ENCODE data around the gene CFAP57.

GRCh38 chr1:43267818-43268425 is 95.8 kb downstream of the CFAP57 start:
- TF ChIP-seq CTCF (IDR thresholded peaks at IDR 0.05) (no peak), POLR2A (IDR thresholded peaks at IDR 0.05) (no peak)
